Measurements from ENCODE around the gene AP1G2. TPM values are rescaled to one million over a fixed set of nuclear protein-coding genes. Genes with fewer than 3 reads are reported as not detected.

The AP1G2 gene
- total RNA-seq, 2 donors from 2014 or later, result 6.6 to 18.8 TPM

DNA sequence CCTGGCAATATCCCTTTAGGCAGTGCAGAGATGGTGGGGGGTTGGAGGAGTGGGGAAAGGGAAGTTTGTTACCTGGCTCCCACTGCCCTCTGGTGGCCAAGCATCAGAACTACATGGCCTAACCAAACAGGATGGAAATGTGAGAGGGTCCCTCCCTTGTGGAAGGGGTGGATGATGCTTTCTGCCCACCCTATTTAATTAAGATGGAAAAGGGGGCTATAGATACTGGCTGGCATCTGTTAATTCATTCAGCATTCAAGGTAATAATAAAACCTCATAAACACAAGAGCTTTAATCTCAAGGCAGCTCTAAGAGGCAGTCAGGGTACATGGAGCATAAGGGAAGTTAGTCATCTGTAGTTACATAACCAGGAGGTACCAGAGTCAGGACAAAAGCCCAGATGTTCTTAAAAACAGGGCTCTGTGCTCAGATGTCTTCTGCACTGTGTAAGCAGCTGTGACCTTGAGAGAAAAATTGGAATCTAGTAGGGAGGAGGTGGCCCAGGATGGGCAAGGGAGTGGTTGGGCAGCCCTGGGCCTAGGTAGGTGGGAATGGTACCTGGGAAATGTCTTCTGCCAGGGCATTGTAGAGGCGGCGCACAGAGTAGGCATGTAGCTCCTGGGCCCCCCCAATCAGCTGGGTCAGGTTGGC lies 4.6 kb downstream of the AP1G2 start:
- Histone ChIP-seq H3K36me3 (peaks cover 10% of the 10 kb centered on the region), H3K4me1 (peaks cover 0 to 11% of the 10 kb centered on the region in 2 donors), H3K27me3 (no peaks in the 10 kb centered on the region), H3K9me3 (no peaks in the 10 kb centered on the region), H3K4me3 (no peak overlapping the region), H3K27ac (no peak overlapping the region)
- DNase-seq (ENCODE audit: low spot score), result no peak
- TF ChIP-seq, protein P1, sequence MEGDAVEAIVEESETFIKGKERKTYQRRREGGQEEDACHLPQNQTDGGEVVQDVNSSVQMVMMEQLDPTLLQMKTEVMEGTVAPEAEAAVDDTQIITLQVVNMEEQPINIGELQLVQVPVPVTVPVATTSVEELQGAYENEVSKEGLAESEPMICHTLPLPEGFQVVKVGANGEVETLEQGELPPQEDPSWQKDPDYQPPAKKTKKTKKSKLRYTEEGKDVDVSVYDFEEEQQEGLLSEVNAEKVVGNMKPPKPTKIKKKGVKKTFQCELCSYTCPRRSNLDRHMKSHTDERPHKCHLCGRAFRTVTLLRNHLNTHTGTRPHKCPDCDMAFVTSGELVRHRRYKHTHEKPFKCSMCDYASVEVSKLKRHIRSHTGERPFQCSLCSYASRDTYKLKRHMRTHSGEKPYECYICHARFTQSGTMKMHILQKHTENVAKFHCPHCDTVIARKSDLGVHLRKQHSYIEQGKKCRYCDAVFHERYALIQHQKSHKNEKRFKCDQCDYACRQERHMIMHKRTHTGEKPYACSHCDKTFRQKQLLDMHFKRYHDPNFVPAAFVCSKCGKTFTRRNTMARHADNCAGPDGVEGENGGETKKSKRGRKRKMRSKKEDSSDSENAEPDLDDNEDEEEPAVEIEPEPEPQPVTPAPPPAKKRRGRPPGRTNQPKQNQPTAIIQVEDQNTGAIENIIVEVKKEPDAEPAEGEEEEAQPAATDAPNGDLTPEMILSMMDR (IDR thresholded peaks at IDR 0.05), result peak; percentile 92 to 95

- H3K36me3 ChIP-seq, result peaks cover 10% of the 10 kb centered on the region
- H3K27me3 ChIP-seq, result no peaks in the 10 kb centered on the region
- TF ChIP-seq, protein P1 (IDR thresholded peaks at IDR 0.05), result no peak
- H3K27ac ChIP-seq, result no peak overlapping the region
- H3K4me3 ChIP-seq, result no peak overlapping the region
- no peaks in the 10 kb centered on the region for H3K9me3 ChIP-seq
- peaks cover 0 to 12% of the 10 kb centered on the region in 2 donors for H3K4me1 ChIP-seq
- DNase-seq (ENCODE audit: low spot score), result no peak
Observed at GRCh38 chr14:23561873-23562821, 5.4 kb downstream of the AP1G2 start.

- TF ChIP-seq, protein P1 (IDR thresholded peaks at IDR 0.05), result no peak
- DNase-seq (ENCODE audit: low spot score), result no peak
- peaks cover 0 to 12% of the 10 kb centered on the region in 2 donors for H3K4me1 ChIP-seq
- H3K4me3 ChIP-seq, result no peak overlapping the region
- no peak overlapping the region for H3K27ac ChIP-seq
- H3K9me3 ChIP-seq, result no peaks in the 10 kb centered on the region
- no peaks in the 10 kb centered on the region for H3K27me3 ChIP-seq
- H3K36me3 ChIP-seq, result peaks cover 10% of the 10 kb centered on the region
Observed at GRCh38 chr14:23561259-23561658, 6.3 kb downstream of the AP1G2 start.

GRCh38 chr14:23559926-23560520 lies 7.6 kb downstream of the AP1G2 start:
- H3K27me3 ChIP-seq, result no peaks in the 10 kb centered on the region
- H3K4me3 ChIP-seq, result no peak overlapping the region
- TF ChIP-seq, protein P1 (IDR thresholded peaks at IDR 0.05), result no peak
- no peak for DNase-seq (ENCODE audit: low spot score)
- peaks cover 0 to 18% of the 10 kb centered on the region in 2 donors for H3K4me1 ChIP-seq
- peaks cover 10% of the 10 kb centered on the region for H3K36me3 ChIP-seq
- no peaks in the 10 kb centered on the region for H3K9me3 ChIP-seq
- no peak overlapping the region for H3K27ac ChIP-seq

- Histone ChIP-seq H3K27me3 (no peaks in the 10 kb centered on the region), H3K9me3 (no peaks in the 10 kb centered on the region), H3K27ac (no peak overlapping the region), H3K4me1 (peaks cover 0 to 21% of the 10 kb centered on the region in 2 donors), H3K4me3 (no peak overlapping the region), H3K36me3 (peaks cover 10% of the 10 kb centered on the region)
- TF ChIP-seq, protein P1 (IDR thresholded peaks at IDR 0.05), result peak; percentile 84 to 91
- no peak for DNase-seq (ENCODE audit: low spot score)
Observed at GRCh38 chr14:23559010-23559925, 8.3 kb downstream of the AP1G2 start.
